HepG2 (cell line): ENCODE results near the gene PIP4K2B. TPM values are rescaled to one million over a fixed set of nuclear protein-coding genes. Genes with fewer than 3 reads are reported as not detected.
A peak's percentile ranks its signal among the peaks of the same experiment; 100 is the strongest.

Experiments
- BRD4 ChIP-seq: sonication (generic); formaldehyde crosslinking; IDR thresholded peaks from 2 replicates; pipeline ENCODE4 v1.4.0; 2020; ENCODE audit warnings: missing genetic modification reagents
- CREB1 ChIP-seq, 2 experiments: fragments of 450-650 bp in 1 of 2; IDR thresholded peaks; 2 replicates each; pipeline ENCODE4 v1.6.1; 2016 to 2017; ENCODE audit warnings: control low read depth in 1 of 2, mild to moderate bottlenecking in 1 of 2, missing compliant biosample characterization in 1 of 2, missing genetic modification characterization in 1 of 2
- DMAP1 ChIP-seq: IDR thresholded peaks from 2 replicates; pipeline ENCODE4 v1.6.1; 2016
- KLF11 ChIP-seq: IDR thresholded peaks from 2 replicates; pipeline ENCODE4 v1.6.1; 2016; ENCODE audit warnings: missing compliant biosample characterization
- NFE2L1 ChIP-seq: sonication (generic); formaldehyde crosslinking; IDR thresholded peaks from 2 replicates; pipeline ENCODE4 v1.4.0; 2020; ENCODE audit warnings: missing genetic modification reagents, mild to moderate bottlenecking, borderline replicate concordance
- SP140L ChIP-seq: sonication (generic); formaldehyde crosslinking; IDR thresholded peaks from 2 replicates; pipeline ENCODE4 v1.4.0; 2020; ENCODE audit warnings: missing genetic modification reagents, borderline replicate concordance
- THRA ChIP-seq: sonication (generic); formaldehyde crosslinking; IDR thresholded peaks from 2 replicates; pipeline ENCODE4 v1.4.0; 2020; ENCODE audit warnings: missing genetic modification reagents, borderline replicate concordance
- ZC3H4 ChIP-seq: sonication (generic); formaldehyde crosslinking; IDR thresholded peaks from 2 replicates; pipeline ENCODE4 v1.4.0; 2020; ENCODE audit warnings: missing genetic modification reagents, borderline replicate concordance
- ZFP62 ChIP-seq: sonication (generic); formaldehyde crosslinking; IDR thresholded peaks from 2 replicates; pipeline ENCODE4 v1.4.0; 2020; ENCODE audit warnings: missing genetic modification reagents
- ZNF296 ChIP-seq: sonication (generic); formaldehyde crosslinking; conservative IDR thresholded peaks from 2 replicates; pipeline ENCODE4 v1.5.0; 2020; ENCODE audit warnings: mild to moderate bottlenecking, missing genetic modification reagents
- ZNF3 ChIP-seq: IDR thresholded peaks from 2 replicates; pipeline ENCODE4 v1.7.0; 2017; ENCODE audit warnings: inconsistent platforms
- ZNF33B ChIP-seq: sonication (generic); formaldehyde crosslinking; IDR thresholded peaks from 2 replicates; pipeline ENCODE4 v1.5.1; 2020; ENCODE audit warnings: mild to moderate bottlenecking, missing genetic modification reagents
- ZNF512 ChIP-seq: sonication (generic); formaldehyde crosslinking; IDR thresholded peaks from 2 replicates; pipeline ENCODE4 v1.4.0; 2020; ENCODE audit warnings: mild to moderate bottlenecking, missing genetic modification reagents
- ZNF552 ChIP-seq: sonication (generic); formaldehyde crosslinking; IDR thresholded peaks from 2 replicates; pipeline ENCODE4 v1.9.0; 2022; ENCODE audit warnings: missing genetic modification reagents, mild to moderate bottlenecking, borderline replicate concordance
- ZNF614 ChIP-seq: IDR thresholded peaks from 2 replicates; pipeline ENCODE4 v1.6.1; 2018; ENCODE audit warnings: missing biosample characterization, missing genetic modification reagents, inconsistent platforms, borderline replicate concordance
- ZNF660 ChIP-seq: sonication (generic); formaldehyde crosslinking; IDR thresholded peaks from 2 replicates; pipeline ENCODE4 v1.5.1; 2020; ENCODE audit warnings: mild to moderate bottlenecking, low read depth, missing genetic modification reagents, borderline replicate concordance
- polyA plus RNA-seq, 8 experiments: library from polyadenylated mRNA; depleted of rRNA in 3 of 8; stranded (reverse) in 7 of 8; unstranded in 1 of 8; fragments of >200 nt; fragmentation: Illumina TruSeq in 4 of 8; extraction: Trizol in 4 of 8; gene quantifications; 2 replicates each; pipeline versions ENCODE4 v1.2.1 to v1.2.3, GENCODE V29; 2011 to 2016; ENCODE audit warnings: low read depth in 4 of 8, missing spikeins in 1 of 8, mixed read lengths in 1 of 8; ENCODE audit not compliant: insufficient read depth in 1 of 8
- total RNA-seq, 5 experiments: library from RNA; depleted of rRNA; stranded (reverse); fragments of >200 nt; fragmentation: Illumina TruSeq; extraction: Trizol; gene quantifications; 2 replicates each; pipeline ENCODE4 v1.2.3, GENCODE V29; 2016; ENCODE audit warnings: low read depth in 1 of 5
- TF ChIP-seq, protein P1 (sequence below): sonication (generic); formaldehyde crosslinking; IDR thresholded peaks from 2 replicates; pipeline ENCODE4 v1.4.0; 2020; ENCODE audit warnings: missing genetic modification reagents, low read depth, mild to moderate bottlenecking, borderline replicate concordance
- TF ChIP-seq, protein P2 (sequence below): IDR thresholded peaks from 2 replicates; pipeline ENCODE4 v1.6.1; 2016; ENCODE audit warnings: low read depth, missing genetic modification reagents, missing compliant biosample characterization

The PIP4K2B gene
- total and polyA plus RNA-seq, 2 of the 13 experiments (the other 11 are each of a cell fraction or from before 2014, with no cell fraction given): 20.4 to 54.0 TPM

DNA sequence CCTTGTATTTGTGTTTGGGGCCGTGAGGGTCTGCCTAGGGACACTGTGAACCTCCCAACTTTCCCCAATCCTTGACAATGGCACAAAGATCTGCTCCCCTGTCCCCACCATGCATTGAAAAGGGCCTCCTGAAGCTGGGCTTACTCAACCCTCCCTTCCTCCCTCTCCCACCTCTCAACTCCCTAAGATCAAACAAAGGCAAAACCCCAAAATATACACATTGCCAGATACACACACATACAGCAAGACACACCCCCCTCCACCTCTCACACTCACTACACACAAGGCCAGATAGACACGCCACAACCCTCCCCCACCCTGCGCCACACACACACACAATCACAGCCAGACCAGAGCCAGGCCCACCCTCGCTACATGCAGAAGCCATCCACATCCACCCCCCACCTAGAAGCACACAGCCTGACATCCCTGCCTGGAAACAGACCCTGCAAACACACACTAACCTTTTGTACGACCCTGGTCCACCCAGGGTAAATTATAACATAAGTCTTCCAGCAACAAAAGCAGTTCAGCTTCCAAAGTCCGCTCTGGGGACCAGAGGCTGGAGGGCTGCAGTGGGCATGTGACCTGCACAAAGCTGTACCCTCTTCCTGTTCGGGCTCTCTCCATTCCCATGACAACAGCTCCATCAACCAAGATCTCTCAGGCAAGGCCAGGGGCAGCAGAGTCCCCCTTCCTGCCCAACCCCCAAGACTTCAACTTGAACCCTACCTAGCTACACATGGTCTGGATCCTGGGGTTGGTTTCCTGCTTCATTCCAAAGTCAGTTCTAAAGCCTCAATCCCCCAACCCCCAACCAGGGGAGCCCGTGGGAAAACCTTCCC is 53.1 kb downstream of the PIP4K2B start (continued):
- TF ChIP-seq THRA (CRISPR knock-in tag) (no peak; the same call in 1 of the 2 replicates), ZC3H4 (CRISPR knock-in tag) (no peak), ZNF296 (CRISPR knock-in tag) (no peak), ZNF512 (no peak), ZNF3 (no peak), ZNF660 (CRISPR knock-in tag) (no peak), ZNF33B (no peak), BRD4 (CRISPR knock-in tag) (0 out of 2 replicates have a peak, but pooled peaks have one; percentile 18), CREB1 (IDR thresholded peaks at IDR 0.05) (no peak), CREB1 (CRISPR knock-in tag; IDR thresholded peaks at IDR 0.05) (no peak), KLF11 (CRISPR knock-in tag) (0 out of 2 replicates have a peak, but pooled peaks have one; percentile 23), ZNF552 (CRISPR knock-in tag) (peak; percentile 88), ZNF614 (peak; percentile 93), SP140L (peak; percentile 33; the same call in 1 of the 2 replicates), NFE2L1 (no peak), DMAP1 (CRISPR knock-in tag) (peak; percentile 75), ZFP62 (no peak)
- TF ChIP-seq, protein P1, sequence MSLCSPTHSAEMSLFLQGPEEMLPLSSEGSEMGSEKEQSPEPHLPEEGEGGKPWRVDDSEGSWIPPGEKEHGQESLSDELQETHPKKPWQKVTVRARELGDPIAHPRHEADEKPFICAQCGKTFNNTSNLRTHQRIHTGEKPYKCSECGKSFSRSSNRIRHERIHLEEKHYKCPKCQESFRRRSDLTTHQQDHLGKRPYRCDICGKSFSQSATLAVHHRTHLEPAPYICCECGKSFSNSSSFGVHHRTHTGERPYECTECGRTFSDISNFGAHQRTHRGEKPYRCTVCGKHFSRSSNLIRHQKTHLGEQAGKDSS (CRISPR knock-in tag): 0 out of 2 replicates have a peak, but pooled peaks have one; percentile 9
- TF ChIP-seq, protein P2, sequence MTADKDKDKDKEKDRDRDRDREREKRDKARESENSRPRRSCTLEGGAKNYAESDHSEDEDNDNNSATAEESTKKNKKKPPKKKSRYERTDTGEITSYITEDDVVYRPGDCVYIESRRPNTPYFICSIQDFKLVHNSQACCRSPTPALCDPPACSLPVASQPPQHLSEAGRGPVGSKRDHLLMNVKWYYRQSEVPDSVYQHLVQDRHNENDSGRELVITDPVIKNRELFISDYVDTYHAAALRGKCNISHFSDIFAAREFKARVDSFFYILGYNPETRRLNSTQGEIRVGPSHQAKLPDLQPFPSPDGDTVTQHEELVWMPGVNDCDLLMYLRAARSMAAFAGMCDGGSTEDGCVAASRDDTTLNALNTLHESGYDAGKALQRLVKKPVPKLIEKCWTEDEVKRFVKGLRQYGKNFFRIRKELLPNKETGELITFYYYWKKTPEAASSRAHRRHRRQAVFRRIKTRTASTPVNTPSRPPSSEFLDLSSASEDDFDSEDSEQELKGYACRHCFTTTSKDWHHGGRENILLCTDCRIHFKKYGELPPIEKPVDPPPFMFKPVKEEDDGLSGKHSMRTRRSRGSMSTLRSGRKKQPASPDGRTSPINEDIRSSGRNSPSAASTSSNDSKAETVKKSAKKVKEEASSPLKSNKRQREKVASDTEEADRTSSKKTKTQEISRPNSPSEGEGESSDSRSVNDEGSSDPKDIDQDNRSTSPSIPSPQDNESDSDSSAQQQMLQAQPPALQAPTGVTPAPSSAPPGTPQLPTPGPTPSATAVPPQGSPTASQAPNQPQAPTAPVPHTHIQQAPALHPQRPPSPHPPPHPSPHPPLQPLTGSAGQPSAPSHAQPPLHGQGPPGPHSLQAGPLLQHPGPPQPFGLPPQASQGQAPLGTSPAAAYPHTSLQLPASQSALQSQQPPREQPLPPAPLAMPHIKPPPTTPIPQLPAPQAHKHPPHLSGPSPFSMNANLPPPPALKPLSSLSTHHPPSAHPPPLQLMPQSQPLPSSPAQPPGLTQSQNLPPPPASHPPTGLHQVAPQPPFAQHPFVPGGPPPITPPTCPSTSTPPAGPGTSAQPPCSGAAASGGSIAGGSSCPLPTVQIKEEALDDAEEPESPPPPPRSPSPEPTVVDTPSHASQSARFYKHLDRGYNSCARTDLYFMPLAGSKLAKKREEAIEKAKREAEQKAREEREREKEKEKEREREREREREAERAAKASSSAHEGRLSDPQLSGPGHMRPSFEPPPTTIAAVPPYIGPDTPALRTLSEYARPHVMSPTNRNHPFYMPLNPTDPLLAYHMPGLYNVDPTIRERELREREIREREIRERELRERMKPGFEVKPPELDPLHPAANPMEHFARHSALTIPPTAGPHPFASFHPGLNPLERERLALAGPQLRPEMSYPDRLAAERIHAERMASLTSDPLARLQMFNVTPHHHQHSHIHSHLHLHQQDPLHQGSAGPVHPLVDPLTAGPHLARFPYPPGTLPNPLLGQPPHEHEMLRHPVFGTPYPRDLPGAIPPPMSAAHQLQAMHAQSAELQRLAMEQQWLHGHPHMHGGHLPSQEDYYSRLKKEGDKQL (CRISPR knock-in tag): no peak
